Measurements from ENCODE around the gene MBD2.
"Not testable (repeated sequence)": the region's sequence is repeated elsewhere in the genome, so short reads cannot be mapped to it uniquely, and the experiment has no call there.

Gene MBD2

DNA sequence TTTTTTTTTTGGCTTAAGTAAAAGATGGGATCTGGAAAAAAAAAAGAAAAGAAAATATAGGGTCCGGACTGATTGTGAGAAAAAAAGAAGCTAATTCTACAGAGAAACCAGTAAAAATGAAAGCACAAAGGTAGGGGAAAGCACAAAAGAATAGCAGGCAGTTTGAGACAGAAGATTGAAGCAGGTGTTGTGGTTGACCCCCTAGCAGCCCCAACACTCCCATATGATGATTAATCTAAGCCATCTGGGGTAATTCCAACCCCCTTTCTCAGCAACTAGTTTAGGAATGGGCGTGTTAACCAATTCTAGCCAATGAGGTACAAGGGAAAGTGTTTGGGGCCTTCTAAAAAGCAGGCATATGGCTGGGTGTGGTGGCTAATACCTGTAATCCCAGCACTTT lies 77.0 kb downstream of the MBD2 start:
- peak; percentile 29 for DNase-seq

DNA sequence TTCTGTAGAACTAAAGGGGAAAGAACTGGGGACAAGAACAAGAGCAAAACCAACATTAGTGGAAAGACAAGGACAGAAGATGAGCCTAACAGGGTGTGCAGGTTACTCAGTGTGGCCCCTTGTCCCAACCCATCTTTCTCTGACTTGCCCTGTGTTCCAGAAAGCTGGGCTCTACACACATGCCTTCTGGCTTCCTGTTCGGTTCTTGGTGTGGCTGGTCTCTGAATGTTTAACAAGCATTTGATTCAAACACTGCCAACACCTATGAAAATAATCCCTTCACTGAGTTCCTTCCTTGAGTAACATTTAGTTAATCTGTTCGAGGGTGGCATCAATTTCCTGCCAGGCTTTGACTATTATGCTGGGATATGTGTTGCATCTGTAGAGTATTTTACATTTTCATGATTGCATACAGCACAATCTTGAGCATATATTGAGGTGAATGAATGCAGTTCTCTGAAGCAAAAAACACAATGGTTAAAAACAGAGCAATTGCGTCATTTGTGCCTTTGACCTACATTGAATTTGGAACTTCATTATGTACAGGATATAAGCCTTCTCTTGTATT lies 83.3 kb downstream of the MBD2 start:
- no peak for DNase-seq

DNA sequence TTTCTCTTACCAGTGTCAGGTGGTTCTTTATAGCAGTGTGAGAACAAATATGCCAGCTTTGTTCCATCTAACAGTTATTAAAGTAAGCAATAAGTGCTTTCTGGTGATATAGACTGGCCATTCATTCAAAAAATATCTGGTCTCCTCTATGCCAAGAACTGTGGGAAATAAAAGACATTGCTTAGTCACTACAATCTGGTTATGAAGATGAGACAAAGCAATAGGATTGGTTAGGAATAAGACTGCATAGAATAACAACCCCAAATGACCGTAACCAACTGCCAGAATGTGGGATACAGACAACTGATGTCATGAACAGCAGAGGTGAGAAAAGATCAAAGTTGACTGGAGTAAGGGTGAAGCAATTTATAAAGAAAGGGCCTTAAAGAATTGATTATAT lies 83.8 kb downstream of the MBD2 start:
- DNase-seq = no peak

DNA sequence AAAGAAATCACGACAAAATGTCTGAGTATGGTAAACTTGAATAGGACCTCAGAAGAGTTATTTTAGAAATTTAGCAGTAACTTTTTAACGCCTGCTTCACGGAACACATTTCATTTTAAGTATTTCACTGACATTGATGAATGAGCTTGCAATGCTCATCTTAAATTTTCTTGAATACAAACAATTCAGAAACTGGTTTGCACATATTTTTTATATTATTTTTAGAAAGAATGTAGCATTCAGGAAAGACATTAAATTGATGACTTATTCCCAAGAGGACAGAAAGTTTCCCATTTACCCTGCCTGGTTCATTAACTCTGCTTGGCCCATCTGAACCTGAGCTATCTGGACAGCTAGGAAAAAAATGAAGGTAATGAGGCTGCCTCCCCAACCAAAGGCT lies 89.3 kb downstream of the MBD2 start:
- DNase-seq = no peak

DNA sequence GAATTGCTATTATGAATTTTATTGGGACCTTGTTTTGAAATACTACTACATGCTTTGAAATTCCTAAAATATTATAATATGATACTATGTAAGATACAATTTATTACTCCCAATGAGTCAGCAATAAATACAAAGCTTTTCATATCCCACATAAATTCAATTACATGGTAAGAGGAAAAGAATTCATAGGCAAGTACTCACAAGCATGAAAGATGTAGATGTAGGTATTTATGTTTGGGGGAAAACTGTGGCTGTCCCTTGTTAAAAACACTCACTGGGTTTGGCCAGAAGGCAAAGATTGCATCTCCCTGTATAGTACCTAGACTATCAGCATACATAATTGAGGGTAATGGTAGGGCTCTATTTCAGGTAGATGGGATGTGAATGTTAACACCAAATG lies 90.4 kb downstream of the MBD2 start:
- no peak for DNase-seq

DNA sequence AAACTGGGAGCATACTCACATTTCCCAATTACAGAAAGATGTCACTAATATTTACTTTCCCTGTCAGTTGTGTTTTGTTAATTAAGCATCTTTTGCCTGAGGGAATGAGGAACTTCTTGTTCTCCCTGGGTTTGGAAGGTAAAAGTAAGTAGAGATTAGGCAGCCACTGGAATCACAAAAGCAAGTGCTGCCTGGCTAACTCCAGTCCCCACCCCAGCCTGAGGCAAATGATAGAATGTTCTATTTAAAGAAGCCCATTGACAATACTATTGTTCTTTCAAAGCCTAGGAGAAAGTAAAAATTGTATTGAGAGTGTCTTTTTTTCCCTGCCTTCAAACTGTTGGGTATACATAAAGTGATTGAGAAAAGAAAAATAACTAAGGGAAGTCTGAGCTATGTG lies 93.8 kb downstream of the MBD2 start:
- no peak for DNase-seq

DNA sequence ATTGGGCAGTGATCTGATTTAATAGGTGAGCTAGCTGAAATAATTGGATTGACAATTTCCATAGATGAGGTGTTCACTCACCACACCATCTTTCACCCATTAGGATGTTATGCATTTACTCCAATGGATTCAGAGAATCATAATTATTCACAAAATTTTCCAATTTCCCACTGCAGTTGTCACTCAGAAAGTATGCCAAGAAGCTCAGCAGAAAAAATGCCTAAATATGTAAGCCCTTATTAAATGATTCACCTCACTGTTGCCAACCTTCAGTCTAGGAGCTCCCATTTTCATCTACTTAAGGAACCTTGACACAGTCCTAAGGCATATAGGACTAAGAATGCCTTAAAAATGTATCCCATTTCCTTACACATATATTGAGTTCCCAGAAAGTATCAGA lies 94.3 kb downstream of the MBD2 start:
- DNase-seq = no peak

DNA sequence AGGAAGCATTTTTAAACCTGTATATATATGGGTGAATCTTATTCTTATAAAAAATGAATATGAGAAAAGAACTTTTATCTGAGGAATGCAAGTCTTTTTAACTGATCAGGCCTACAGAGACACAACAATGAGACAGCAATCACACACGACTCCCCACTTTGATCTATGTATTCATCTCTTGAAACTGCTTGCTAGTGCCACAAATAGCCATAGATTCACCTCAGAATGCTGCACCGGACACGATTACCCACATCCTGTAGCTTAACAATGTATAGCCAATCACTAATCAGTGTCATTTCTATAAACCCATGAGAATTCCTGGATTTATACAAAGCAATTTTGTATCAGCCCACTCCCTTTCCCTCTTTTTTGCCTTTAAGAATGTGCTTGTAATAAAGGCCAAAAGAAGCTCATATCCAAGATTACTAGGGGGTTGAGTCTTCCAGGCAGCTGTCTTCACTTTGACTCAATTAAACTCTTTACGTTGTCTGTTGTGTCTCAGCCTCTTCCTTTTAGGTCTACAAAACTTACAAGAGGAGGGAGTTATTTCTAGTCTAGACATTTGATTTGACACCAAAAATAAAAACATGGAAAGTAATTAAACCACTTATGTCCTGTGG lies 94.9 kb downstream of the MBD2 start:
- DNase-seq = no peak

DNA sequence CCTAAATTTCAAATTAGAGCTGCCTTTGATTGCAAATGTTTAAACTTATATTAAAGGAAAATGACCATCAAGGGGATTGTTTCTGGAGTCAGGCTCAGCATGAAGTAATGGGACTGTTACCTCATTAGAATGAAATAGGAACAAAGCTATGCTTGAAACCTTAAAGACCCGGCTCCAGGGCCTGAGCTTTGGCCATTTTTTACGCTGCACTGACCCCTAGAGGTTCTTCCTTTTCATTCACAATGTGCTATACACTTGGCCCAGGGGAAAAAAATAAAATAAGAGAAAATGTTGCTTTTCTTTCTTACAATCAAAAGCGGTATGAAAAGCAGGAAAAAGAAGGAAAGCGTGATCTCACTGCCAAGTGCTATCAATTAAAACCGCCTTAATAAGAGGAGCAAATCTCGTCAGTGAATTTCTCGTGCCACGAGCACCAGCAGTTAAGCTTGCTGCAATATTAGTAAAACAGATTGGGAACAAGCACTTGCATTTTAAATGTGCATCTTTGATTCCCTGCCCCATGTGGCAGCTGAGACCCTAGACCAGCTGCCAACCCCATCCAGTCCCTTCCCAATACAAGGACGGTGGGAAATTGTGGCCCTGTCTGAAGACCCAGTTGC lies 96.6 kb downstream of the MBD2 start:
- DNase-seq = no peak

DNA sequence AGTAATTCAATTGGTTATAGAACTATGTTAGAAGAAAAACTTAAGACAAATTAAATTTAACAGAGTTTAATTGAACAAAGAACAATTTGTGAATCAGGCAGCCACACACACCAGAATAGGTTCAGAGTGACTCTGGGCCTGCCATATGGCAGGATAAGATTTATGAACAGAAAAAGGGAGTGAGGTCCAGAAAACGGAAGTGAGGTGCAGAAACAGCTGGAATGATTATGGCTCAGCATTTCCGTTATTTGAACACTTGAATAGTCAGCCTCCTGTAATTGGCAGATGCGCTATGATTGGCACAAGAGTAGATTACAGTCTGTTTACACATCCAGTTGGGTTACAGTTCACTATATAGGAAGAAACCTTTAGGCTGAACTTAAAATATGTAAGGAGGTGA lies 99.0 kb downstream of the MBD2 start:
- DNase-seq = no peak

DNA sequence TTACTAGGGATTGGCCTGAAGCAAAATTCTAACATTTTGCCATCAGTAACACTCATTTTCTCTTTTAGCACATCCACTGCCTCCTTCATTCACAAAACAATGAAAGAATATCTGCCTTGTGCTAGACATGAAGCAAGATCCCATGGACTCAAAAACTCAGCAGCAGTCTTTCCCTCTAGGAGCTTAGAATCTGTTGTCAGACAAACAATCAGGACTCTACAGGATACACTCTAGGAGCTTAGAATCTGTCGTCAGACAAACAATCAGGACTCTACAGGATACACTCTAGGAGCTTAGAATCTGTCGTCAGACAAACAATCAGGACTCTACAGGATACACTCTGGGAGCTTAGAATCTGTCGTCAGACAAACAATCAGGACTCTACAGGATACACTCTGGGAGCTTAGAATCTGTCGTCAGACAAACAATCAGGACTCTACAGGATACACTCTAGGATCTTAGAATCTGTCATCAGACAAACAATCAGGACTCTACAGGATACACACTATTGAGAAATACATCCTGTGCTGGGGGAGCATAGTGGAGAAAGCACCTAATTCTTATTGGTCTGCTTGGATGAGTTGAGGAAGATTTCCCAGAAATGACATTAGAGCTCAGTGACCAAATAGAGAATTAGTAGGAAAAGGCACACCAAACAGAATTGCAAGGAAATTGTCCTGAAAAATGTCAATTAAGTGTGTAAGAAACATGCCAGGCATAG lies 100.6 kb downstream of the MBD2 start:
- DNase-seq = not testable (repeated sequence)

DNA sequence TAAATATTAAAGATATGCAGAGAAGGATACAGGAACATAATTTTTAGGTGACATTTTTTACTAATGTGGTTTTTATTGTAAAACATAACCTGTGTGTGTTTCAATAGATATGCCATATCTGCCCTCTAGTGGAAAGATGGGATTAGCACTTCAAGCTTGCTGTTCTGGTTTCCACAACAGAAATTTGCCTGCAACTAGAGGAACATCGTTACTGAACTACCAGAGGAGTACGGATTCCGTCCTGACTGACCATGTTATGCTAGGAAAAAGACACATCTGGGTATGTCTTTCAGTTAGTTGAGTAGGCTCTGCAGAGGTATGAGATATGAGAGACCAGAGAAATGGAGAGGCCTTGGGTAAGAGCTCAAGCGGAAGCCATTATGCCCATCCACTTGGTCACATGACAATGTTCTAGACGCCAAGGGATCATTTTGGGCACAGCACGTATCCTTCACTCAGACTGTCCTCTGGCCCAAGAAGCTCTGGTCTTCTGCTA lies 104.9 kb downstream of the MBD2 start:
- no peak for DNase-seq

DNA sequence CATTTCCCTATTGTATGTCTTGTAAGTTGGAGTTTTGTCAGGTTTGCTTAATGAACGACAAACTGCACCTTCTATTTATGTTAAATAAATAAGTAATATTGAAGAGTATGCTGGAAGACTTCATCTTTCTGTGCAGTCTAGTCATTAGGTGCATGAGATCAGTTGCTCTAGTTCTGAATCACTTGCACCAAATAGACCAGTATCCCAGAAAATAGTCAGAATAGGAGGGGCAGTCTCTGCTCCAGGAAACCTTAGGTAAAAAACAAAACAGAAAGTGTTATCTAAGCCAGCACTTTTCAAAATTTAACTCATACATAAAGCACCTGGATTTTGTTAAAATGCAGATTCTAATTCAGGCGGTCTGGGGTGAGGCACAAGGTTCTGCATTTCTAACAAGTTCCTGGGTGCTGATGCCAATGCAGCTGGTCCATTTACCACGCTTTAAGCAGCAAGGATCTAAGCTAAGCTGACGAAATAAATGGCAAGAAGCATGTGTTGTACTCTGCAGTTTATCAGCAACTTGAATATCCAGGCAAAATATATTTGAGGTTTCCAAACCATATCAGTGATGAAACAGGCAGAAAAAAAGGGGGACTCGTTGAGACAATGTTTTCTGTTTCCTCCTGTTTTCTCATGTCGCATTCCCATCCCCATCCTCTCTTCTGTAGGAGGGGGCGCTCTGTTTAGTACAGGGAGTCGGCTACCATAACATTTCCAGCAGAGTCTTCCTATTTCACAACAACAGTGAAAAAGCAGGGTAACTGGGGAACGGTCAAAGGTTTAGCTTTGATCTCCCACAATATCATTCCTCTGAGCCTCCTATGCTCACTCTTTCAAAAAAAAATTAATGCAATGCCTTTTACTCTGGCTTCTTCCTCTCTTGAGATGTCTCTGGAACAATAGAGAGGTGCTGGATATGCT lies 106.4 kb downstream of the MBD2 start:
- no peak for DNase-seq

DNA sequence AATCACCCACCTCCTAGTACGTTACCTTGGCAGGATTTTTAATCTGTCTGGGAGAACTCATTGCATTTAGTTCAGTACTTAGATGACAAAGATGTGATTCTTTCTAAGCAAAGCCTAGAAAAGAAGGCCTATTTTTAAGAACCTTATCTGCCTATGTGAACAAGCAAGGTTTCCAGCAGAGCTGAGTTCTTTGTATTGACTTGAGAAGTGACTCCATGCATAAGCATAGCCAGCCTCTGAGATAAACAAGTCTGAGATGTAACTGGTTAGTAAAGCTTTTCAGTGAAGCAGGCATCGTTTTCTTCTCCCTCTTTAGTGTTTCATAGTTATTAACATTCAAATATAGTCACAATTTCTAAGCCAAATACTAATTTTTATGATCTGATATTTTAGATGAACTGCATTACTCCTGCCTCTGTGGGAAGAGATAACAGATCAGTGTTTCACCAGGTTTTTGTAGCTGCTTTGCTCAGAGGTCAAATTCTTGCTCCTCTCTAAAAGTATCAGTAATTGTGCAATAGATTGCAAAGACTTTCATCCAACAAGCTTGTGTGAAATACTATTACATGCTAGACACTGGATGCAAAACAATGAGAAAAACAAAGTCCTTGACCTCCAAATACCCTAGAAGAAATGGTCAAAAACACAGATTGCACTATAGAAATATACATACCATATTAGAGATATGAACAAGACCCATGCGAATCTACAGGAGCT lies 107.8 kb downstream of the MBD2 start:
- DNase-seq = no peak

DNA sequence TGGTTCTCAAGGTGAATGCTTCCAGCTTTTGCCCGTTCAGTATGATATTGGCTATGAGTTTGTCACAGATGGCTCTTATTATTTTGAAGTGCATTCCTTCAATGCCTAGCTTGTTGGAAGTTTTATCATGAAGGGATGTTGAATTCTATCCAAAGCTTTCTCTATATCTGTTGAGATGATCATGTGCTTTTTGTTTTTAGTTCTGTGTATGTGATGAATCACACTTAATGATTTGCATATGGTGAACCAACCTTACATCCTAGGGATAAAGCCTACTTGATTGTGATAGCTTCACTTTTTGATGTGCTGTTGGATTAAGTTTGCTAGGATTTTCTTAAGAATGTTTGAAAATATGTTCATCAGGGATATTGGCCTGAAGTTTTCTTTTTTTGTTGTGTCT lies 112.1 kb downstream of the MBD2 start:
- no peak for DNase-seq

DNA sequence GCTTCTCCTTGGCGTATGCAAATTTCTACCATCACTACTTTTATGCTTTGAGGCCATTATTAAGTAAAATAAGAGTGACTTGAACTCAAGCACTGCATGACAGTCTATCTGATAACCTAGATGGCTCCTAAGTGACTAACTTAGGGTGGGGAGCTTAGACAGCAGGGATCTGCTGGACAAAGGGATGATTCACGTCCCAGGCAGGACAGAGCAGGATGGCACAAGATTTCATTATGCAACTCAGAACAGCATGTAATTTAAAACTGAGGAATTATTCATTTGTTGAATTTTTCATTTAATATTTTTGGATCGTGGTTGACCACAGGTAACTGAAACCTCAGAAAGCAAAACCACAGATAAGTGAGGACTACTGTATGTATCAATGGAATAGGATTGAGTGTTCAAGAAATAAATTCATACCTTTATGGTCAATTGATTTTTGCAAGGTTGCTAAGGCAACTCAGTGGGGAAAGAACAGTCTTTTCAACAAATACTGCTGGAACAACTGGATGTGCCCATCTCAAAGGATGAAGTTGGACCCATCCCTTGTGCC lies 115.3 kb downstream of the MBD2 start:
- no peak for DNase-seq

DNA sequence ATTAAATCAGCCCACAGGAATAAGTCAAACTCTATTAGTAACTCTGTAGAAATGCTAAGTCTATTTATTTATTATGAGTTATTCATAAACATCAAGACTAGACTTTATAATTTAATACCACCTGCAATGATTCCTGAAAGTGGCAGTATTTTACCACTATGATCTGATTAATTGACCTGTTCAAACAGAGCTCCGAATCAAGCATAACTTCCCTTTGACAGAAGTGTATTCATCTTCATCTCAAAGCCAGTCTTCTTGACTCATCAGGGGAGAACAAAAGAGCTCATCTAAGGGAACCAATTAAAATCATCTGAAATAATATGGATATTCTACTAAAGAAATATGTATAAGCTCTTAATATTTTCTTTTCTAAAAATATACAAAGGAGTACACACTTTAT lies 122.3 kb downstream of the MBD2 start:
- no peak for DNase-seq
